ENCODE measurements around the gene SLC6A19.

Gene SLC6A19

DNA sequence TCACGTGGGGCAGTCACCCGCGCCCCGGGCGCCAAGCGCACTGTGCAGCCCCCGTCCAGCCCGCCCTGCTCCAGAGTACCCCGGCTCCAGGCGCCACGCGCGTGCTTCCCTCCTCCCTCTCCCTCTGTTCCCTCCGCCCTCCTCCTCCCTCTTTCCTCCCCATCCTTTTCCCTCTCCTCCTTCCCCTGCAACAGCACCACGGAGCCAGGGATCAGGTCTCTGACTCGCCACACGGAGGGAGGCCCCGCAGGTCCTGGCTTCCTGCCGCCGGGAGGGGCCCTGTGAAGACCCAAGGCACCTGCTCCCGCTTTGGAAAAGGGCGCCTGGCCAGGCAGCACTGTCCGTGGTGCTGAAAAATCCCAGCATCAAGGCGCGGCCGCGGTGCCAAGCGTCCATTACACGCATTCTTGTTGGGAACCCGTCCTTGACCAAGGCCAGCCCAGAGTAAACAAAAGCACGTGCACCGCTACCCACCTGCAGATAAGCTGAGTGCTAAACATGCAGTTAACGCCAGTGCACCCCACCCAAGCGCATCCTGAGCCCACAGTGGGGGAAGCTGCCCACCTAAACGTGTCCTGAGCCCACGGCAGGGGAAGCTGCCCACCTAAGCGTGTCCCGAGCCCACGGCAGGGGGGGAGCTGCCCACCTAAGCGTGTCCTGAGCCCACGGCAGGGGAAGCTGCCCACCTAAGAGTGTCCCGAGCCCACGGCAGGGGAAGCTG lies 45.5 kb downstream of the SLC6A19 start:
- H3K4me3 ChIP-seq (ENCODE audit: low read depth, low read length): no peak overlapping the region
- TF ChIP-seq, protein P1, sequence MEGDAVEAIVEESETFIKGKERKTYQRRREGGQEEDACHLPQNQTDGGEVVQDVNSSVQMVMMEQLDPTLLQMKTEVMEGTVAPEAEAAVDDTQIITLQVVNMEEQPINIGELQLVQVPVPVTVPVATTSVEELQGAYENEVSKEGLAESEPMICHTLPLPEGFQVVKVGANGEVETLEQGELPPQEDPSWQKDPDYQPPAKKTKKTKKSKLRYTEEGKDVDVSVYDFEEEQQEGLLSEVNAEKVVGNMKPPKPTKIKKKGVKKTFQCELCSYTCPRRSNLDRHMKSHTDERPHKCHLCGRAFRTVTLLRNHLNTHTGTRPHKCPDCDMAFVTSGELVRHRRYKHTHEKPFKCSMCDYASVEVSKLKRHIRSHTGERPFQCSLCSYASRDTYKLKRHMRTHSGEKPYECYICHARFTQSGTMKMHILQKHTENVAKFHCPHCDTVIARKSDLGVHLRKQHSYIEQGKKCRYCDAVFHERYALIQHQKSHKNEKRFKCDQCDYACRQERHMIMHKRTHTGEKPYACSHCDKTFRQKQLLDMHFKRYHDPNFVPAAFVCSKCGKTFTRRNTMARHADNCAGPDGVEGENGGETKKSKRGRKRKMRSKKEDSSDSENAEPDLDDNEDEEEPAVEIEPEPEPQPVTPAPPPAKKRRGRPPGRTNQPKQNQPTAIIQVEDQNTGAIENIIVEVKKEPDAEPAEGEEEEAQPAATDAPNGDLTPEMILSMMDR (IDR thresholded peaks at IDR 0.05; ENCODE audit: low read depth, low read length): no peak

DNA sequence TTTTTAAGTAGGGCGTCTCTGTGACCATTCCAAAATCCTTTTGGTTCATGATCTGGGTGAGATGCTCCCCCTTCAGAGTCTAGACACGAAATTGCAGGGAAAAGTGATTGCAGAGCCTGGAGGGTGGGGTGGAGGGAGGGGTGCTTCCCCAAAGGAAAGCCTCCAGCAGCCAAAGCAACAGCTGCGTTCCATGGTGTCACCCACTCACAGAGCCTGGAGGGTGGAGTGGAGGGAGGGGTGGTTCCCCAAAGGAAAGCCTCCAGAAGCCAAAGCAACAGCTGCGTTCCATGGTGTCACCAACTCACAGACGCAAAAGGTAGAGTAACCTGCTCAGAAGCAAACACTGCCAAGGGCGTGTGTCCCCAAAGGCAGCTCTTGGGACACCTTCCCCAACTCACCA lies 46.4 kb downstream of the SLC6A19 start:
- no peak overlapping the region for H3K4me3 ChIP-seq (ENCODE audit: low read depth, low read length)
- TF ChIP-seq, protein P1 (IDR thresholded peaks at IDR 0.05; ENCODE audit: low read depth, low read length): no peak

DNA sequence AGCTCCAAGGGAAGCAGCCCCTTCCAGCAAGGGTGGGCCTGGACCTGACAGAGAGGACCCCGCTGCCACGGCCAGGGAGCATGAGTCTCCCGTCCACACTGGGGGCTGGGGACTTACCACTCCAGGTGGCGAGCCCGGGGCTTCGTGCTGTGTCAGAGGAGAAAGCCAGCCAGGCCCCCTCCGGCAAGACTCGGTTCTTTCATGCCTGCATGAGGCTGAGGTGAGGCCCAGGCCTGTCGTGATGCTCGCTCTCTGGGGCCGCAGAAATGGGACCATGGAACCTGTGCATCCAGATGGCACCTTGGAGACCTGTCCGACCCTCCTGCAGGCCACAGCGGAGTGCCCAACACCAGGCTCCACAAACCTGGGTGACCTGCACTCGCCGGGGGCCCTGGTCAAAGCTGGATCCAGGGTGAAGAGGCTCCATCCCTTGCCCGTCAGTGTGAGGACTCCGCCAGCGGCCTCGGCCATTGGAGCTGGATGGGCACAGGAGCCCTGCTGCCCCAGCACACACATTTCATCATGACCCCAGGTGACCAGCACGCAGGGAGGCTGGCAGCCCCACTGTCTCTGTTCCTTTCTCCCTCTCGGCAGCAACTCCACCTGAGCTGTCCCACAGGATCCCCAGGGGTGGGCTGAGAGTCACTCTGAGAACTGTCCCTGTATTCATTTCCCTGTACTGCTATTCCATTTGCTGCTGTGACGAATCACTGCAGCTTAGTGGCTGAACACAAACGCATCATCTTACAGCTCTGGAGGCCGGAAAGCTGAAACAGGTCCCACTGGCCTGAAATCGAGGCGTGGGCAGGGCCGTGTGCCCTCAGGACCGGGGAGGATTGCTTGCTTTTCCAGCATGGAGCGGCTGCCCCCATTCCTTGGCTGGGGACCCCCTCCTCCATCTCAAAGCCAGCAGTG lies 48.2 kb downstream of the SLC6A19 start:
- TF ChIP-seq, protein P1 (IDR thresholded peaks at IDR 0.05; ENCODE audit: low read depth, low read length): no peak
- H3K4me3 ChIP-seq (ENCODE audit: low read depth, low read length): no peak overlapping the region

DNA sequence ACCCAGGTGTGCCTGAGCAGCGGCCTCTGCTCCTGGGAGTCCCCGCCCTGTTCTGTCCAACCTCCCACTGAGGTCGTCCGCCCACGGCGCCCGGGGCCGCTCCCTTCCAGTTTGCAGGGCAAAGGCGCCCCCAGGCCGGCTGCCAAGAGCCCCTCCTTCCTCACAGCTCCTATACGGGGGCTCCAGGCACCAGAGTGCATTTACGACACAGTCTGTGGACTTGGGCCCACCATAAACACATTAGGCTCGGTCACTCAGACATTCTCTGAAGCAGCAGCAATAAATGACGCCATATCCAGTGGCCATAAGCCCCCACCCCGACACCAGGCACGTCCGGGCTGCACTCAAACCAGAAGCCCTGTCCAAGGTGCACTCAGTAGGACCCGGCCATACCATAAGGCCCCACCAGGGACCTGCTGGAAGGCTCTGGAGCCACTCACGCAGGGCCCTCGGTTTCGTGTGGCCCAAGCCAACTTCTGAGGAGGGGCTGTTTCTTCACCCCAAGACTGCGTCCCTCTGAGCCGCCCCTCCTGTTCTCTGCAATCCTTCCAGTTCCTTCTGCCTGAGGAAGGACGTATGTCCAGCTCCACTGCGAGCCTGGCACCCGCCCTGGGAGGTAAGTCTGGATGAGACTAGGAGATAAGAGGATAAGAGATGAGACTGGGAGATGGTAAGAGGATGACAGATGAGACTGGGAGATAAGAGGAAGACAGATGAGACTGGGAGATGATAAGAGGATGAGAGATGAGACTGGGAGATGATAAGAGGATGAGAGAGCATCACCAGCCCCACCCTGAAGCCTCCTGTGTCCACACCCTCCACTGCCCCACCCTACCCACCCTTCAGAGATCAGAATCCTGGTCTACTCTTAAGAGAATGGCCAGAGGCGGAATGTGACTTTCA lies 50.5 kb downstream of the SLC6A19 start:
- TF ChIP-seq, protein P1 (IDR thresholded peaks at IDR 0.05; ENCODE audit: low read depth, low read length): no peak
- no peak overlapping the region for H3K4me3 ChIP-seq (ENCODE audit: low read depth, low read length)

DNA sequence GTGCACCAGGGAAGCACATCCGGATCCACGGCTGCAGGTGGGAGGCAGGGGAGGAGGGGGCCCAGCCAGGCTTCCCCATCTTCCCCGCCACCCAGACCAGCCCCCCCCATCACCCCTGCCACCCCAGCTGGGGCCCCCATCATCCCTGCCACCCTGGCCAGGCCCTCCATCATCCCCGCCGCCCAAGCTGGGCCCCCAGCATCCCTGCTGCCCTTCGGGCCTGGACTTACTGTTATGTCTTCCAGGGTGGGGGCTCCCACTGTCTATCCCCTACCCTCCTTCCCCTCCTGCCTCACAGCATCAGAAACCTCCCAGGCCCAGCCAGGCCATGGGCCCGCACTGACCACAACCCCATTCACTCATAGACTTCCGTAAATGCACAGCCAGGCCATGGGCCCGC lies 51.3 kb downstream of the SLC6A19 start:
- TF ChIP-seq, protein P1 (IDR thresholded peaks at IDR 0.05; ENCODE audit: low read depth, low read length): no peak
- H3K4me3 ChIP-seq (ENCODE audit: low read depth, low read length): no peak overlapping the region

DNA sequence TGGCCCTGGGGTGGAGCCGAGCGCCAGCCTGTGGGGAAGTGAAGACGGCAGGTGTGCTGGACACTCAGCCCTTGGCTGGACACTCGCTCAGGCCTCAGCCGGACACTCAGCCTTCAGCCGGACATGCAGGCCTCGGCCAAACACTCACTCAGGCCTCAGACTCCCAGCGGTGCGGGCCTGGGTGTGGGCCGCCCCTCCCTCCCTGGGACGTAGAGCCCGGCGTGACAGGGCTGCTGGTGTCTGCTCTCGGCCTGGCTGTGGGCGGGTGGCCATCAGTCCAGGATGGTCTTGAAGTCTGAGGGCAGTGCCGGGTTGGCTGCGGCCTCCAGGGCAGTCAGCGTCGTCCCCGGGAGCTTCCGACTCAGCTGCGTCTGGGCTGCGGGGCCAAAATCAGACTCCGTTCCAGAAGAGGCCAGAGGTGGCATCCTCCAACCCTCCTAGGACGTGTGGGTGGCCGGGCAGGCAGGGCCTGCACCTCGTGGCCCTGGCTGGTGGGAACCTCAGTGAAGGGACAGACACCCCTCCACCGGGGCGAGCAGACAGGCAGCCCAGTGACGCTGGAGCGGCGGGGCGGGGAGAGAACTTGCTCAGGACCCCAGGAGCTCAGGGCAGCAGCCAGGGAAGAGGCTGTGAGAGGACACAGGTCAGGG lies 52.2 kb downstream of the SLC6A19 start:
- H3K4me3 ChIP-seq (ENCODE audit: low read depth, low read length): peak overlapping the region; percentile 55
- TF ChIP-seq, protein P1 (IDR thresholded peaks at IDR 0.05; ENCODE audit: low read depth, low read length): no peak

Measured in WI38 (cell line).